NOMO-1 treated with dmso at 0.1 percent for 144 hours (cell line): ENCODE results near the gene NKTR.

Experiments
- DNase-seq: peaks from one replicate; lab custom pipeline; 2025; ENCODE audit not compliant: unreplicated experiment; lab: John Stamatoyannopoulos, UW

NKTR gene

GRCh38 chr3:42691816-42692666, 91.6 kb downstream of the NKTR start:
- DNase-seq, result no peak

- DNase-seq, result no peak
These were observed 92.4 kb downstream of the NKTR start for GRCh38 chr3:42692667-42693529.

GRCh38 chr3:42693530-42693930, 93.0 kb downstream of the NKTR start:
- DNase-seq, result no peak

- DNase-seq, result no peak
These were observed 93.9 kb downstream of the NKTR start for GRCh38 chr3:42694366-42694765.

GRCh38 chr3:42696356-42697288, 96.1 kb downstream of the NKTR start:
- no peak for DNase-seq

GRCh38 chr3:42697289-42698051, 97.0 kb downstream of the NKTR start:
- DNase-seq, result no peak
